Coronary artery (tissue), 2 donors: ENCODE measurements around the gene ANKRD11.

Experiments used
- DNase-seq: peaks from one replicate; pipeline ENCODE4 v3.0.0-alpha.2; 2017; ENCODE audit warnings: low spot score
- H3K27ac ChIP-seq, 2 donors: fragments of 200-600 bp; sonication (generic); one replicate each; pipeline ENCODE4 v1.5.1; 2016 to 2019
- H3K4me3 ChIP-seq: fragments of 200-600 bp; sonication (generic); 2 replicates; pipeline ENCODE4 v1.5.1; 2016; ENCODE audit warnings: mild to moderate bottlenecking, moderate library complexity
- TF ChIP-seq, protein P1 (sequence below): fragments of 200-600 bp; sonication (generic); IDR thresholded peaks from one replicate; pipeline ENCODE4 v1.5.1; 2019; ENCODE audit warnings: antibody characterized with exemption

The ANKRD11 gene

DNA sequence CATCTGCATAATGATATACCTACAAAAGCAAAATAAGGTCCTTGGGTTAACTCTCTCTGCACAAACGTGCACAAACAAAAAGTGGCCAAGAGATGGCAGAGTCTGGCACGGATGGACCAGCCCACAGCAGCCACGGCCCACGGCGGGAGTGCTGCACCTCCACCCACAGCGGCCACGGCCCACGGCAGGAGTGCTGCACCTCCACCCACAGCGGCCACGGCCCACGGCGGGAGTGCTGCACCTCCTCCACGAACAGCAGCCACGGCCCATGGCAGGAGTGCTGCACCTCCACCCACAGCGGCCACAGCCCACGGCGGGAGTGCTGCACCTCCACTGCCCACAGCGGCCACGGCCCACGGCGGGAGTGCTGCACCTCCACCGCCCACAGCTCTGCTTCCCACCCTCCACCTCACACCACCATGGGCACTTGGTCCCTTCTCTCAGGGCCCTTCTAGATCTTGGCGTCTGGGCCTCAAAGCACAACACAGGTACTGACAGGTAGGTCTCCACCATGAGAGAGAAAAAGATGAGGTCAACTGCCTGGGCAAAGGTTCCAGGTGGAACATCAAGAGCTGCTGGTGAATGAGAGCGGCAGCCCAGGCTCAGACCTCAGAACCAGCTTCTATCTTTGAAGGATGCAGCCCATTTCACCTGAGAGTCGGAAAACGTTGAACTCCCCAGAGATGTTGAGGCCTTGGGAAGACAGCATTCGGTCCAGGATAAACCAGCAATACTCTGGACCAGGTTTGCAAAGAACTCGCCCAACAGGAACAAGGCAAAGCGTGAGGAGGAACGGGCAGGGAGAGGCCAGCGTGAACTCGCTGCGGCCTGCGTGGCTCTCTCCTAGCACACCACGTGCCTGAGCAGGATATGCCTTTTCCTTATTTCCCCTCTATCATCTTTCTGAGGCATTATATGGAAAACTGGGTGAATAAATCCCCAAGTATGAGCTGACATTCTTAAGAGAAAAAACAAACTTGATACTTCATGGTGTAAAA lies 148.4 kb downstream of the ANKRD11 start:
- no peak overlapping the region for H3K4me3 ChIP-seq
- TF ChIP-seq, protein P1, sequence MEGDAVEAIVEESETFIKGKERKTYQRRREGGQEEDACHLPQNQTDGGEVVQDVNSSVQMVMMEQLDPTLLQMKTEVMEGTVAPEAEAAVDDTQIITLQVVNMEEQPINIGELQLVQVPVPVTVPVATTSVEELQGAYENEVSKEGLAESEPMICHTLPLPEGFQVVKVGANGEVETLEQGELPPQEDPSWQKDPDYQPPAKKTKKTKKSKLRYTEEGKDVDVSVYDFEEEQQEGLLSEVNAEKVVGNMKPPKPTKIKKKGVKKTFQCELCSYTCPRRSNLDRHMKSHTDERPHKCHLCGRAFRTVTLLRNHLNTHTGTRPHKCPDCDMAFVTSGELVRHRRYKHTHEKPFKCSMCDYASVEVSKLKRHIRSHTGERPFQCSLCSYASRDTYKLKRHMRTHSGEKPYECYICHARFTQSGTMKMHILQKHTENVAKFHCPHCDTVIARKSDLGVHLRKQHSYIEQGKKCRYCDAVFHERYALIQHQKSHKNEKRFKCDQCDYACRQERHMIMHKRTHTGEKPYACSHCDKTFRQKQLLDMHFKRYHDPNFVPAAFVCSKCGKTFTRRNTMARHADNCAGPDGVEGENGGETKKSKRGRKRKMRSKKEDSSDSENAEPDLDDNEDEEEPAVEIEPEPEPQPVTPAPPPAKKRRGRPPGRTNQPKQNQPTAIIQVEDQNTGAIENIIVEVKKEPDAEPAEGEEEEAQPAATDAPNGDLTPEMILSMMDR, result no peak
- DNase-seq, result no peak
- H3K27ac ChIP-seq, result no peak overlapping the region

- no peak overlapping the region for H3K4me3 ChIP-seq
- TF ChIP-seq, protein P1, result no peak
- DNase-seq, result no peak
- H3K27ac ChIP-seq, result no peak overlapping the region
Observed at GRCh38 chr16:89341279-89341678, 149.1 kb downstream of the ANKRD11 start.

DNA sequence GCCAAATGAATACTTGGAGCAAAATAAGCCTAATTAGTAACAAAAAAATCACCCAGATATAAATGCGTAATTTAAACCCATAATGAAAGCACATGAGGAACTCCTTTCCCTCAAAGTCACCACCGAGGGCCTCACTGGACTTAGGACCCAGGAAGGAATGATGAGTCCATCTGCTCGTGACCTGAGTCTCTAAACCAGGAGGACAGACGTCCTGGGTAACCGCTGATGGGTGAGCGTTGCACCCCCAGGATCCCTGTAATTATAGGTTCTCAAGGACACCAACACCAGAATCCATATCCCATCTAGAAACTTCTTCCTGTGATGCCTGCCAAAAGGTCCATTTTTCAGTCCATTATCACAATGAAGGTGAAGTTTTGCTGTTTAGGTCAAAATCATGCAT lies 151.5 kb downstream of the ANKRD11 start:
- H3K27ac ChIP-seq, result no peak overlapping the region
- TF ChIP-seq, protein P1, result no peak
- no peak overlapping the region for H3K4me3 ChIP-seq
- DNase-seq, result no peak

DNA sequence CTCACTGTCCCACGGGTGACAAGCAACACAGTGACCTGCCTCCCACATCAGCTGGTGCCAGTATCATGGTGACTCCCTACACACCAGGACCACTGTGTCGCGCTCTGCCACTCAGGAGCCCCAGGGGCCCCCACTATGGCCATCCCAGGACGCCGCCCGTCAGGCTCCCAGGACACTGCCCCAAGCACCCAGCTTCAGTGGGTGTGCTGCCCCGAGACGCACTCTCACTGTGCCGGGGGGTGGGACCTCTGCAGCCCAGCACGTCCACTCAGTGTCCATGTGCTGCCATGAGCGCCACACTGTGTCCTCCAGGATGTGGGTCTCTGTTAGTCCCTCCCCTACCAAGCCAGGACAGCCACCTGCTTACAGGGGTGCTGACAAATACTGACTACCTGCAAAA lies 152.4 kb downstream of the ANKRD11 start:
- Histone ChIP-seq H3K4me3 (no peak overlapping the region), H3K27ac (no peak overlapping the region)
- TF ChIP-seq, protein P1, result no peak
- DNase-seq, result no peak

- no peak overlapping the region for H3K4me3 ChIP-seq
- TF ChIP-seq, protein P1, result no peak
- no peak for DNase-seq
- H3K27ac ChIP-seq, result peak overlapping the region in 1 of 2 donors; percentile 35
Observed at GRCh38 chr16:89335803-89336485, 154.4 kb downstream of the ANKRD11 start.

DNA sequence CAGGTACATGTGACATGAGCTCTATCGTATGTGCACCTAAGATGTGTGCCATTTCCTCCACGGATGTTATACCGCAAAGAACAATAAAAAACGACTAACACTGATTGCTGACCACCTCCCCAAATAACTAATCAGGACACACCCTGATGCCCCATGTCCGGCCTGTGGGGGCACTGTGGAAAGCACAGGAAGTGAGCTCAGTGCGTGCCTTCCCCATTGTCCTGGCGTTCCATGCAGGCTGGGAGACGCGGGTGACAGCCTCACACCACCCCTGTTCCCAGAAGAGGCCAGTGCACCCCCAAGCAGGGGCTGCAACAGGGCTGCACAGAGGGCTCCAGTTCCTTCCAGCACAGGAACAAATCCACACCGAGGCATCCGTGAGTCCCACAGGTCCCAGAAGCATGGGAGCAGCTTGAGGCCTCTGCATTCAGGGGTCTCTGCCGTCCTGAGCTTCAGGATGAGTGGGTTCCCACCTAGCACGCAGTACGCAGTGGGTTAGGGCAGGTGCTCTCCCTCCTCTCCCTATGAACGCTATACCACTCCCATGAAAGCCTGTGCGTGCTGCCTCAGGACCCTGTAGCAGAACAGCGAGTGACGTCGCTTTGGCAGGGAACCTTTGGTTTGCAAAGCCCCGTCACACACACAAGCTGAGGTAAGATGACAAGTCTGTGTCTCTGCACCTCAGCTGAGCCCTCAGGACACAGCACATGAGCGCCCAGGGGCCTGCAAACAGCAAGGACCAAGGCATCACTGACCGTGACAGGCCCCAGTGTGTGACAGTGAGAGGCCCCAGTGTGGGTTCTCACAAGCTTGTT lies 155.2 kb downstream of the ANKRD11 start:
- Histone ChIP-seq H3K4me3 (no peak overlapping the region), H3K27ac (peak overlapping the region in 1 of 2 donors; percentile 42)
- TF ChIP-seq, protein P1, result no peak
- DNase-seq, result no peak
